A549 (cell line): ENCODE data around the gene DYRK1A. TPM values are rescaled to one million over a fixed set of nuclear protein-coding genes. Genes with fewer than 3 reads are reported as not detected.

Source experiments
- ATAC-seq, 2 experiments: fragments of 200-7000 bp in 1 of 2; fragments of >200 bp in 1 of 2; cut with Nextera tagmentation in 1 of 2; cut with Tn5 transposase in 1 of 2; 3 replicates each; pipeline versions ENCODE4 v1.8.0 to v1.9.1; 2018 to 2020; ENCODE audit warnings: mild to moderate bottlenecking in 1 of 2, moderate library complexity in 1 of 2
- CTCF ChIA-PET: fragments of 300-600 bp; sonication (Branson Sonifier 250); formaldehyde crosslinking; extraction: SDS; loops from one replicate; lab custom pipeline; 2021; ENCODE audit warnings: antibody characterized with exemption, inconsistent platforms; lab: Yijun Ruan, JAX
- POLR2A ChIA-PET: fragments of 350-600 bp; formaldehyde crosslinking; extraction: SDS; loops from one replicate; lab custom pipeline; 2021; ENCODE audit warnings: antibody characterized with exemption, inconsistent platforms; lab: Yijun Ruan, JAX
- DNase-seq, 2 experiments: peaks; one replicate each; pipeline versions ENCODE4 v3.0.0 to v3.0.0-alpha.2; 2011 to 2016; ENCODE audit warnings: low read depth in 1 of 2, low spot score in 1 of 2
- FAIRE-seq: peaks from 2 replicates; lab custom pipeline; 2011; peaks lifted over from hg19 to GRCh38; lab: Jason Lieb, UNC
- H3K27ac ChIP-seq, 2 experiments: fragments of >200 bp; sonication (Bioruptor Twin); formaldehyde crosslinking; 3 replicates each; pipeline ENCODE4 v1.5.1; 2016 to 2017
- H3K4me1 ChIP-seq: fragments of >200 bp; sonication (Bioruptor Twin); formaldehyde crosslinking; 3 replicates; pipeline ENCODE4 v1.6.1; 2016
- H3K4me2 ChIP-seq: fragments of >200 bp; sonication (Bioruptor Twin); formaldehyde crosslinking; 3 replicates; pipeline ENCODE4 v1.6.1; 2016
- H3K4me3 ChIP-seq: fragments of >200 bp; sonication (Bioruptor Twin); formaldehyde crosslinking; 3 replicates; pipeline ENCODE4 v1.5.1; 2016
- H3K9me3 ChIP-seq: fragments of >200 bp; sonication (Bioruptor Twin); formaldehyde crosslinking; 3 replicates; pipeline ENCODE4 v1.6.1; 2016
- ATOH8 ChIP-seq: fragments of 250-450 bp; sonication (Bioruptor Pico); IDR thresholded peaks from 2 replicates; pipeline ENCODE4 v1.5.0; 2020; ENCODE audit warnings: low read depth, mild to moderate bottlenecking, moderate library complexity
- BCL3 ChIP-seq: fragments of >200 bp; sonication (Bioruptor Twin); formaldehyde crosslinking; IDR thresholded peaks from 3 replicates; pipeline ENCODE4 v1.6.1; 2016
- CBX2 ChIP-seq: fragments of 200-600 bp; sonication (generic); IDR thresholded peaks from 2 replicates; pipeline ENCODE4 v1.6.1; 2016; ENCODE audit warnings: low read depth, mild to moderate bottlenecking, borderline replicate concordance
- CBX8 ChIP-seq: fragments of 200-600 bp; sonication (generic); IDR thresholded peaks from 2 replicates; pipeline ENCODE4 v1.6.1; 2016
- CEBPB ChIP-seq, 2 experiments: fragments of >200 bp in 1 of 2; sonication (Bioruptor Twin) in 1 of 2; formaldehyde crosslinking in 1 of 2; IDR thresholded peaks; 2 replicates each; pipeline ENCODE4 v1.6.1; 2012 to 2016
- CTCF ChIP-seq: fragments of >200 bp; sonication (Bioruptor Twin); formaldehyde crosslinking; IDR thresholded peaks from 3 replicates; pipeline ENCODE4 v1.5.1; 2016
- HOXB13 ChIP-seq: fragments of 250-450 bp; sonication (Bioruptor Pico); IDR thresholded peaks from 2 replicates; pipeline ENCODE4 v1.5.0; 2020; ENCODE audit warnings: low read depth, mild to moderate bottlenecking, moderate library complexity
- KDM1A ChIP-seq: fragments of 200-600 bp; sonication (generic); IDR thresholded peaks from 2 replicates; pipeline ENCODE4 v1.6.1; 2016; ENCODE audit warnings: low read depth, mild to moderate bottlenecking
- KDM5A ChIP-seq: fragments of 200-600 bp; sonication (generic); IDR thresholded peaks from 2 replicates; pipeline ENCODE4 v1.6.1; 2016; ENCODE audit warnings: antibody characterized with exemption, mild to moderate bottlenecking
- MYC ChIP-seq: IDR thresholded peaks from 2 replicates; pipeline ENCODE4 v1.6.1; 2012; ENCODE audit warnings: mild to moderate bottlenecking, inconsistent platforms, low read length, improper control_type of control experiment, borderline replicate concordance
- PHF8 ChIP-seq: fragments of 200-600 bp; sonication (generic); IDR thresholded peaks from 2 replicates; pipeline ENCODE4 v1.6.1; 2016; ENCODE audit warnings: low read depth, mild to moderate bottlenecking, antibody characterized with exemption, moderate library complexity, borderline replicate concordance
- RFX5 ChIP-seq: fragments of 450-650 bp; IDR thresholded peaks from 2 replicates; pipeline ENCODE4 v1.7.1; 2014; ENCODE audit warnings: antibody characterized with exemption, mild to moderate bottlenecking, moderate library complexity
- TP53 ChIP-seq: fragments of 250-450 bp; sonication (Bioruptor Pico); IDR thresholded peaks from 2 replicates; pipeline ENCODE4 v1.5.0; 2021; ENCODE audit warnings: mild to moderate bottlenecking, moderate library complexity
- ZC3H11A ChIP-seq: fragments of 450-650 bp; IDR thresholded peaks from 2 replicates; pipeline ENCODE4 v1.6.1; 2014; ENCODE audit warnings: antibody characterized with exemption, mild to moderate bottlenecking
- ZNF302 ChIP-seq: fragments of 250-450 bp; sonication (Bioruptor Pico); IDR thresholded peaks from 2 replicates; pipeline ENCODE4 v1.9.0; 2021; ENCODE audit warnings: inconsistent platforms, mild to moderate bottlenecking, moderate library complexity
- WGBS: methylation state at CpG from one replicate; pipeline ENCODE4 v1.1.6; 2017; ENCODE audit errors: missing lambda C conversion rate; 5-methylcytosine and 5-hydroxymethylcytosine counted together
- polyA plus RNA-seq, 4 experiments: library from polyadenylated mRNA; depleted of rRNA in 3 of 4; stranded (reverse); fragments of >200 nt; fragmentation: RNase III in 1 of 4; extraction: RNeasy Plus Mini Kit Qiagen cat#74134 plus additional on column Dnase treatment in 1 of 4; gene quantifications; 2 replicates in 3 of 4; 3 replicates in 1 of 4; pipeline ENCODE4 v1.2.3, GENCODE V29; 2011 to 2017

Gene DYRK1A
- polyA plus RNA-seq, 2 of the 4 experiments (the other 2 are of a cell fraction), result 12.7 to 29.4 TPM

GRCh38 chr21:37468909-37469308 lies 102.3 kb downstream of the DYRK1A start (continued):
- TF ChIP-seq PHF8 (no peak), CTCF (no peak)

GRCh38 chr21:37469441-37469840 lies 102.9 kb downstream of the DYRK1A start:
- WGBS, result 79% methylated on average over 5 of the region's 5 CpGs
- no peak for DNase-seq
- no peak for FAIRE-seq
- no peak overlapping the region for H3K27ac ChIP-seq
- TF ChIP-seq CBX2 (no peak), CBX8 (no peak), CTCF (no peak)
- no peaks in the 10 kb centered on the region for H3K9me3 ChIP-seq
- CTCF ChIA-PET, result no interaction called here
- H3K4me3 ChIP-seq, result no peak overlapping the region
- POLR2A ChIA-PET, result no interaction called here
- no peak overlapping the region for H3K4me2 ChIP-seq
- 0 out of 3 replicates have a peak, but pooled peaks cover 4% of the 10 kb centered on the region for H3K4me1 ChIP-seq
- ATAC-seq, result no peak

- 93% methylated on average over 4 of the region's 4 CpGs for WGBS
- TF ChIP-seq ZNF302 (CRISPR knock-in tag), result no peak
- TF ChIP-seq RFX5, result no peak
- no peak for TF ChIP-seq KDM5A
- no peak for TF ChIP-seq BCL3
- TF ChIP-seq CEBPB (IDR thresholded peaks at IDR 0.05), result no peak
- TF ChIP-seq MYC, result no peak
- no peak for TF ChIP-seq CBX2
- no peak for TF ChIP-seq KDM1A
- TF ChIP-seq PHF8, result no peak
- TF ChIP-seq HOXB13 (CRISPR knock-in tag), result no peak
- TF ChIP-seq ZC3H11A, result no peak
- TF ChIP-seq ATOH8, result no peak
- TF ChIP-seq TP53 (CRISPR knock-in tag), result no peak
- TF ChIP-seq, all 56 proteins: peak for 0
- FAIRE-seq (no peak), DNase-seq (no peak), ATAC-seq (no peak)
- Histone ChIP-seq H3K4me3 (no peak overlapping the region), H3K27ac (no peak overlapping the region), H3K4me2 (no peak overlapping the region), H3K4me1 (peaks cover 12% of the 10 kb centered on the region; the same call in 2 of the 3 replicates), H3K9me3 (no peaks in the 10 kb centered on the region)
- POLR2A ChIA-PET, result no interaction called here
- CTCF ChIA-PET, result interaction anchor here (1.0 kb wide), 1 partner anchor 9 kb away, joined by 3 read pairs; no protein-coding TSS in a partner anchor
Measured at GRCh38 chr21:37472581-37472980, 106.0 kb downstream of the DYRK1A start.
